Measurements from ENCODE around the gene SPOCK1.

Gene SPOCK1

DNA sequence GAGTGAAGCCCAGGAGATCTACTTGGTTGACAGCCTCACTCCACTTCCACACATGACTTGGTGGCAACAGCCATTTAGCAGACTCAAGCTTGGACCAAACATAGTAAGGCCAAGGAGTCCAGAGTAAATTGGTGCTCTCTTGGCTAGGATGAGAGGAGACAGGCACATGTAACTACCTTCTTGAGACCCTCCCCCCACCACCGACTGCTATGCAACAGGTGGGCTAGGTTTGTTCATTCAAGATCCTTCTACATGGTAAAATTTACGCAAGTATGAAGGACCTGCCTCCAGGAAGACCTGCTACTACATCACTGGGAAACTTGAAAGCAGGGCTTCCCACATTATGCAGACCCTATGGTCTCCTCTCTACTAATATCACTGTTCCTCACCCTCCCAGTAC, 442.4 kb downstream of the SPOCK1 start:
- Mint-ChIP-seq H3K27me3 (ENCODE audit: low read depth, poor library complexity) (peaks cover 9% of the 10 kb centered on the region), H3K36me3 (ENCODE audit: low read depth) (no peaks in the 10 kb centered on the region), H3K9me3 (peaks cover 7% of the 10 kb centered on the region), H3K4me3 (no peak overlapping the region), H3K27ac (no peak overlapping the region), H3K4me1 (no peaks in the 10 kb centered on the region)
- no peak for DNase-seq
- TF ChIP-seq, protein P1, sequence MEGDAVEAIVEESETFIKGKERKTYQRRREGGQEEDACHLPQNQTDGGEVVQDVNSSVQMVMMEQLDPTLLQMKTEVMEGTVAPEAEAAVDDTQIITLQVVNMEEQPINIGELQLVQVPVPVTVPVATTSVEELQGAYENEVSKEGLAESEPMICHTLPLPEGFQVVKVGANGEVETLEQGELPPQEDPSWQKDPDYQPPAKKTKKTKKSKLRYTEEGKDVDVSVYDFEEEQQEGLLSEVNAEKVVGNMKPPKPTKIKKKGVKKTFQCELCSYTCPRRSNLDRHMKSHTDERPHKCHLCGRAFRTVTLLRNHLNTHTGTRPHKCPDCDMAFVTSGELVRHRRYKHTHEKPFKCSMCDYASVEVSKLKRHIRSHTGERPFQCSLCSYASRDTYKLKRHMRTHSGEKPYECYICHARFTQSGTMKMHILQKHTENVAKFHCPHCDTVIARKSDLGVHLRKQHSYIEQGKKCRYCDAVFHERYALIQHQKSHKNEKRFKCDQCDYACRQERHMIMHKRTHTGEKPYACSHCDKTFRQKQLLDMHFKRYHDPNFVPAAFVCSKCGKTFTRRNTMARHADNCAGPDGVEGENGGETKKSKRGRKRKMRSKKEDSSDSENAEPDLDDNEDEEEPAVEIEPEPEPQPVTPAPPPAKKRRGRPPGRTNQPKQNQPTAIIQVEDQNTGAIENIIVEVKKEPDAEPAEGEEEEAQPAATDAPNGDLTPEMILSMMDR (IDR thresholded peaks at IDR 0.05): no peak

DNA sequence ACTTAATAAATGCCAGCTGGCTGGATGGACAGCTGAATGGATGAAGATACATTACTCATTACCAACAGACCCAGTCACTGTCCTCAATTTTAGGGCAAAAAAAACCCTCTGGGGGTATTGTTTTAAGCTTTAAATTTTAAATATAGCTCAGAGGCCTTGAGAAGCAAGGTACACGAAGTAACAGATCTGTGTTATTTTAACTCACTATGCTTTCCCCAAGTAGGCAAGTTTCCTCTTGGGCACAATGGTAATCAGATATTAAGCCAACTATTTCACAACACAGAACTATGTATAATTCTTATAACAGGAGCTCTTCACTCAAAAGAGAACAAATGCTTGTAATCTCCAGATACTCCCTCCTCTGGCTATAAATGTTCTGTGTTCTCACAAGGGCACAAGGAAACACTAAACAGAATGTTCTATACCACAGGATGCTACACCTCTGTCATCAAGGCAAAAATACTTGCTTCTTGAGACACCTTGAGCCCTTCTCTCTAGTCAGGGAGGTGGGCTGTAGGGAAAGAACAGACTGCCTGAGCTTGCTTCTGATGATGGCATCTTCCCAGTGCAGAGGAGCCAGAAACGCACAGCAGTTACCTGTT, 443.8 kb downstream of the SPOCK1 start:
- Mint-ChIP-seq H3K4me3 (no peak overlapping the region), H3K36me3 (ENCODE audit: low read depth) (no peaks in the 10 kb centered on the region), H3K27ac (no peak overlapping the region), H3K27me3 (ENCODE audit: low read depth, poor library complexity) (peaks cover 9% of the 10 kb centered on the region), H3K4me1 (no peaks in the 10 kb centered on the region), H3K9me3 (peaks cover 18% of the 10 kb centered on the region)
- DNase-seq: no peak
- TF ChIP-seq, protein P1 (IDR thresholded peaks at IDR 0.05): no peak

DNA sequence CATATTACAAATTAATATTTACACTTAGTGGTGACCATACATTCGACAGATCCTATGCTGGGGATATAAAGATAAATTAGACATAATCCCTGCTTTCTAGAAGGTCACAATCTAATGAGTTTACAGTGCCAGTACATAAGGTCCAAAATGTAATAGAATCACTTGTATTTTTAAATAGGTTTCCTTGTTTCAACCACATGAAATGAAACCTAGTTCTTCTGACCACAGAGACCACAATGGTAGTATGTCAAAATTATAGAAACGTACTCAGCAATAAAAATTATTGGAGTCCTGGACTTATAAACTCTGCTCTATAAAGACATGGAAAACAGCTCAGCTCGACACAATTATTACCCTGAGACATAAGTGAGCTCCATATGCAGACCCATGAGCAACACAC, 444.3 kb downstream of the SPOCK1 start:
- H3K27ac Mint-ChIP-seq: no peak overlapping the region
- TF ChIP-seq, protein P1 (IDR thresholded peaks at IDR 0.05): no peak

GRCh38 chr5:137054335-137054734, 444.8 kb downstream of the SPOCK1 start:
- Mint-ChIP-seq H3K36me3 (ENCODE audit: low read depth) (no peaks in the 10 kb centered on the region), H3K4me3 (no peak overlapping the region), H3K9me3 (peaks cover 19% of the 10 kb centered on the region), H3K27me3 (ENCODE audit: low read depth, poor library complexity) (peaks cover 9% of the 10 kb centered on the region), H3K4me1 (no peaks in the 10 kb centered on the region), H3K27ac (no peak overlapping the region)
- DNase-seq: no peak
- TF ChIP-seq, protein P1 (IDR thresholded peaks at IDR 0.05): no peak

More for the DNA sequence above, 444.3 kb downstream of the SPOCK1 start:
- no peak for DNase-seq
- Mint-ChIP-seq H3K4me3 (no peak overlapping the region), H3K9me3 (peaks cover 19% of the 10 kb centered on the region), H3K27me3 (ENCODE audit: low read depth, poor library complexity) (peaks cover 9% of the 10 kb centered on the region), H3K4me1 (no peaks in the 10 kb centered on the region), H3K36me3 (ENCODE audit: low read depth) (no peaks in the 10 kb centered on the region)

DNA sequence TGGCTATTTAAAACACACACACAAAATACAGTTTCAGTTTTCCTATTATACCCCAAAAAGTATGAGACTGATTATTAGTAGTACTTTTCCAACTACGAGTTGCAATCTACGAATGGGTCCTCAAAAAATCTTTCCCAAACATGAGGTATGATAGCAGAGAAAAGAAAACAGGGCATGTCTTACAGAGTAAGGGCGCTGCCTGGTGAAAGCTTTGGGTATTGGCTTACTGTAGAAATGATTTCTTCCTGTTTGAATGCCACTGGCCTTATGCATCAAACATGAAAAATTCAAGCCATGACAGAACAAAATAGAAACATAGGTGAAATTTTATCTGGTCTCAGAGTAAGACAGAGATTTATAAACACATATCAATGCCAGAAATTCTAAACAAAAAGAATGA, 448.0 kb downstream of the SPOCK1 start:
- no peak for DNase-seq
- TF ChIP-seq, protein P1 (IDR thresholded peaks at IDR 0.05): no peak
- Mint-ChIP-seq H3K4me1 (no peaks in the 10 kb centered on the region), H3K27ac (no peak overlapping the region), H3K4me3 (no peak overlapping the region), H3K36me3 (ENCODE audit: low read depth) (no peaks in the 10 kb centered on the region), H3K27me3 (ENCODE audit: low read depth, poor library complexity) (peaks cover 8% of the 10 kb centered on the region), H3K9me3 (peaks cover 19% of the 10 kb centered on the region)

DNA sequence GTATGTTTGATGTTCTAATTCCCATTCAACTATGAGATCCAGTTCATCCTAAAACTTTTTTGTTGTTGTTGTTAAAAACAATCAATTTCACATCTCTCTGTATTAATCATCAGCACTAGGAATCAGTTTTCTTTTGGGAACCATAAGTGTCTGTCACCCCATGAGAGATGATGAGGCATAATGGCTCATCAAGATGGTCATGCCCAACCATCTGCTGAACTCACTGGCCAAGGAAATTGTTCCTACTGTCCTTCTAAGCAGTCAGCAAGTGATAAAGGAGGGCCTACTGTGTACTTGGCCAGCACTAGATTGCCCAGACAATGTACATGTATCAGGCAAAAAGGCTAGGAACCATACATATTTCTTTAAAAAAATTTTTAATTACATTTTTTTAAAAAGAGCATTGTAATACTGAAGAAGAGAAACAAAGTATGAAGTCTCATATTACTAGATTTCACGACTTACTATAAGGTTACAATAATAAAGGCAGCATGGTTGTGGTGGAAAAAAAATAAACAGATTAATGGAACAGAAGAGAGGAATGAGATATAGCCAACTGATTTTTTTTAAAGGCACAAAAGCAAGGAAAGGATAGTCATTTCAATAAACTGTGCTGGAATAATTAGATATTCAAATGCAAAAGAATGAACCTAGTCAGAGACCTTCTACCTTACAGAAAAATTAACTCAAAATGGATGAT, 458.3 kb downstream of the SPOCK1 start:
- H3K27ac Mint-ChIP-seq: no peak overlapping the region
- H3K4me1 Mint-ChIP-seq: peaks cover 15% of the 10 kb centered on the region
- no peak for DNase-seq
- TF ChIP-seq, protein P1 (IDR thresholded peaks at IDR 0.05): no peak
- peaks cover 24% of the 10 kb centered on the region for H3K9me3 Mint-ChIP-seq
- H3K4me3 Mint-ChIP-seq: no peak overlapping the region
- H3K27me3 Mint-ChIP-seq (ENCODE audit: low read depth, poor library complexity): peaks cover 7% of the 10 kb centered on the region
- H3K36me3 Mint-ChIP-seq (ENCODE audit: low read depth): peaks cover 4% of the 10 kb centered on the region

Data from nephron progenitor cell (in vitro differentiated cells).